CD8-positive, alpha-beta memory T cell (primary cell): ENCODE results near the gene YJEFN3. TPM values are rescaled to one million over a fixed set of nuclear protein-coding genes. Genes with fewer than 3 reads are reported as not detected.

Experiments
- CTCF ChIA-PET: fragments of 350-600 bp; sonication (Branson Sonifier 250); formaldehyde crosslinking; loops from one replicate; lab custom pipeline; 2021; ENCODE audit warnings: antibody characterized with exemption; lab: Charles Lee
- POLR2A ChIA-PET: fragments of 350-600 bp; sonication (Branson Sonifier 250); formaldehyde crosslinking; loops from one replicate; lab custom pipeline; 2021; ENCODE audit warnings: antibody characterized with exemption; lab: Charles Lee
- DNase-seq, 5 donors: peaks; one replicate each; pipeline versions ENCODE4 v3.0.0 to v3.0.0-alpha.2; 2020 to 2022; ENCODE audit warnings: mixed read lengths in 1 of 5
- H3K27ac ChIP-seq: one replicate; pipeline ENCODE4 v1.7.0; 2013; ENCODE audit warnings: low read depth, mild to moderate bottlenecking, low read length, moderate library complexity
- H3K27me3 ChIP-seq: 2 replicates; pipeline ENCODE4 v1.7.0; 2013; ENCODE audit warnings: low read length, mild to moderate bottlenecking; ENCODE audit not compliant: insufficient read depth, poor library complexity, severe bottlenecking
- H3K36me3 ChIP-seq: 2 replicates; pipeline ENCODE4 v1.7.0; 2013; ENCODE audit warnings: mild to moderate bottlenecking, low read length, moderate library complexity; ENCODE audit not compliant: insufficient read depth
- H3K4me1 ChIP-seq: 2 replicates; pipeline ENCODE4 v1.7.0; 2013; ENCODE audit warnings: mild to moderate bottlenecking, low read length, moderate library complexity; ENCODE audit not compliant: insufficient read depth
- H3K4me3 ChIP-seq: 2 replicates; pipeline ENCODE4 v1.7.0; 2013; ENCODE audit warnings: mild to moderate bottlenecking, low read length
- H3K9me3 ChIP-seq: 2 replicates; pipeline ENCODE4 v1.7.0; 2013; ENCODE audit warnings: mild to moderate bottlenecking, low read length
- H3K27ac Mint-ChIP-seq, 8 donors: one replicate each; pipeline ENCODE4 v1.8.0; 2020 to 2021; ENCODE audit warnings: mixed read lengths in 8 of 8, mild to moderate bottlenecking in 6 of 8, inconsistent platforms in 3 of 8, moderate library complexity in 3 of 8
- H3K27me3 Mint-ChIP-seq, 2 donors: one replicate each; pipeline ENCODE4 v1.8.0; 2020 to 2021; ENCODE audit warnings: mixed read lengths in 2 of 2, mild to moderate bottlenecking in 1 of 2, moderate library complexity in 1 of 2
- H3K36me3 Mint-ChIP-seq, 3 donors: one replicate each; pipeline ENCODE4 v1.8.0; 2020 to 2021; ENCODE audit warnings: mixed read lengths in 3 of 3, inconsistent platforms in 1 of 3, mild to moderate bottlenecking in 1 of 3
- H3K4me1 Mint-ChIP-seq, 3 donors: one replicate each; pipeline ENCODE4 v1.8.0; 2020 to 2021; ENCODE audit warnings: mixed read lengths in 3 of 3, inconsistent platforms in 1 of 3, mild to moderate bottlenecking in 1 of 3
- H3K4me3 Mint-ChIP-seq, 7 donors: one replicate each; pipeline ENCODE4 v1.8.0; 2020 to 2021; ENCODE audit warnings: mixed read lengths in 7 of 7, mild to moderate bottlenecking in 6 of 7, moderate library complexity in 4 of 7, inconsistent platforms in 2 of 7
- H3K9me3 Mint-ChIP-seq, 5 donors: one replicate each; pipeline ENCODE4 v1.8.0; 2020 to 2022; ENCODE audit warnings: mixed read lengths in 5 of 5, mild to moderate bottlenecking in 3 of 5, moderate library complexity in 2 of 5, inconsistent platforms in 1 of 5
- polyA plus RNA-seq: library from polyadenylated mRNA; unstranded; fragments of 300-500 nt; fragmentation: Illumina TruSeq; gene quantifications from one replicate; pipeline ENCODE4 v1.2.3, GENCODE V29; 2021
- total RNA-seq, 2 experiments: library from RNA; stranded (reverse); gene quantifications; one replicate each; pipeline ENCODE4 v1.2.3, GENCODE V29; 2021

Gene YJEFN3
- total and polyA plus RNA-seq, 3 experiments from 2014 or later, result 6.5 to 7.5 TPM; not detected in 1

DNA sequence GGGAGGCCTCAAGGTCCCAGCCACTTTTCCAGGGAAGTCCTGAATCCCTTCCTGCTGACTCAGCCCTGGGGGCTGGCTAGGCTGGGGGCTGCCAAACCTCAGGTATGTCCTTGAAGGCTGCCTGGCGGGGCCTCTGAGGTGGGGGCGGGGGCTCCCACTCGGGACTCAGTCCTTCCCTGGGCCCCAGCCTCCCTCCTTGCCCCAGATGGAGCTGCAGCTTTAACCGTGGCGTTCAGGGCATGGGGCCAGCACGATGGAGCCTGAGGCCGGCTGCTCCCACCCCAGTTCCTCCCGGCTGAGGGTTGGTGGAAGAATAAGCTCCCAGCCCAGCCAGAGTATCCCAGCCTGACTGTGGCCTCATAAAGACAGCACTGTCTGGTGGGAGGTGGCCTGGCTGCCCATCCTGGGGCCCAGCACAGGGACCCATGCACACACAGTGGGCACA, 21.8 kb downstream of the YJEFN3 start:
- Mint-ChIP-seq H3K4me3 (no peak overlapping the region), H3K27ac (no peak overlapping the region), H3K9me3 (no peaks in the 10 kb centered on the region), H3K27me3 (peaks cover 4 to 8% of the 10 kb centered on the region in 2 donors), H3K36me3 (no peaks in the 10 kb centered on the region), H3K4me1 (peaks cover 0 to 4% (median 0%) of the 10 kb centered on the region in 3 donors)
- Histone ChIP-seq H3K27ac (no peak overlapping the region), H3K4me3 (no peak overlapping the region), H3K4me1 (no peaks in the 10 kb centered on the region), H3K27me3 (no peaks in the 10 kb centered on the region), H3K9me3 (no peaks in the 10 kb centered on the region), H3K36me3 (no peaks in the 10 kb centered on the region)
- ChIA-PET POLR2A (no interaction called here), CTCF (interaction anchor here (4.5 kb wide), 1 partner anchor 18 kb away, joined by 21 read pairs; no protein-coding TSS in a partner anchor)
- DNase-seq, result no peak

DNA sequence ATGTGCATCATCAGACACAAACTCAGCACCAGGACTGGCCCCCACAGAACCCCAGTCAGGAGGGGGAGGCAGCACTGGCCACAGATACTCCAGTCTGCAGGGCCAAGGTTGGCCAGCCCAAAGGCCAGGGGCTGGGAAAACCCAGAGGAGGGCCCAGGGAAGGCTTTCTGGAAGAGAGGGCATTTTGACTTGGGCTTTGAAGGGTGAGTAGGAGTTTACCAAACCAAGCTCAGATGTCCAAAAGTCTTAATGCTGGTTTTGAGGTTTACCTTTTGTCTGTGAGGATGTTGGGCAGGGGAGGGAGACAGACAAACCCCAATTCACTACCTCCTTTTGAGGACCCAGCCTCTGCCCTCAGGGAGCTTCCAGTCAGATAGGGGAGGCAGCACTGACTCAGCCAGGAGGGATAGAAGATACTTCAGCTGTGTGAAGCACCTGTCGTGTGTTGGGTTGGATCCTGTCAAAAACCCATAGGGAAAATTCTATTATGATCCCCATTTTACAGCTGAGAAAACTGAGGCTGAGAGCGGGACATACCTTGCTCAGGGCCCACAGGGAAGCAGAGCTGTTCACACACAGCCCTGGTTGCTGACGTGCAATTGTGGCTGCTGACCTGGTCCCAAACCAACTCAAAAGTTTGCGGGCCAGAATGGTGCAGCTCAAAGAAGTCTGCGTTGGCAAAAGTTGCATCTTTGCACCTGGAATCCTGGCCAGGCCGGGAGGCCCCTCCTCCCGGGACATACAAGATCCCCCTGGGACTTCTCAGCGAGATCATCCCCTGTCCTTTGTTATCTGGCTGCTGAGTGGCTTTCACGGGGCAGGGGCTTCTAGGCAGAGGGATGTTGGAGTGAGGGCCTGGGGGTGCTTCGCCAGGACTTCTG, 22.5 kb downstream of the YJEFN3 start:
- H3K36me3 Mint-ChIP-seq, result no peaks in the 10 kb centered on the region
- H3K27me3 Mint-ChIP-seq, result peaks cover 4 to 8% of the 10 kb centered on the region in 2 donors
- H3K27ac Mint-ChIP-seq, result peak overlapping the region in 1 of 8 donors; percentile 60
- peaks cover 0 to 4% (median 0%) of the 10 kb centered on the region in 3 donors for H3K4me1 Mint-ChIP-seq
- Histone ChIP-seq H3K9me3 (no peaks in the 10 kb centered on the region), H3K27ac (no peak overlapping the region), H3K36me3 (no peaks in the 10 kb centered on the region), H3K27me3 (no peaks in the 10 kb centered on the region), H3K4me3 (no peak overlapping the region), H3K4me1 (no peaks in the 10 kb centered on the region)
- CTCF ChIA-PET, result interaction anchor here (1.2 to 4.5 kb wide), 3 partner anchors 13 to 93 kb away, joined by 3 to 21 read pairs (median 4); partner anchors contain the start of gene GMIP
- H3K4me3 Mint-ChIP-seq, result no peak overlapping the region
- no peaks in the 10 kb centered on the region for H3K9me3 Mint-ChIP-seq
- no peak for DNase-seq
- POLR2A ChIA-PET, result no interaction called here

DNA sequence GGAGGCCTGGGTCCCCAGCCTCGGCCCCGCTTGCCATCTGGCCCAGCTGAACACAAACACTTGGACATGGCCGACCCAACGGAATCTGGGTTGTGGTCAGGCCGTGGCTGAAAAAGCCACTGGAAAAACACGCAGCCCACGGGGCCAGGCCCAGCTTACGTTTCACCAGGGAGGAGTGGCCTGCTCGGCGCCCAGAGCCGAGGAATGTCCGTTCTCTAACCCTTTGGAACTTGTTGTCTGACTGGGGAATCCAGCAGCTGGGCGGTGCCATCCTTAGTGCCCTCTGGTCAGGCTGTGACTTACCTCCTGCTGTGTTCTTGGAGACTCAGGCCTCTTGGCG, 23.1 kb downstream of the YJEFN3 start:
- Mint-ChIP-seq H3K4me1 (peaks cover 0 to 4% (median 0%) of the 10 kb centered on the region in 3 donors), H3K27ac (no peak overlapping the region)

DNA sequence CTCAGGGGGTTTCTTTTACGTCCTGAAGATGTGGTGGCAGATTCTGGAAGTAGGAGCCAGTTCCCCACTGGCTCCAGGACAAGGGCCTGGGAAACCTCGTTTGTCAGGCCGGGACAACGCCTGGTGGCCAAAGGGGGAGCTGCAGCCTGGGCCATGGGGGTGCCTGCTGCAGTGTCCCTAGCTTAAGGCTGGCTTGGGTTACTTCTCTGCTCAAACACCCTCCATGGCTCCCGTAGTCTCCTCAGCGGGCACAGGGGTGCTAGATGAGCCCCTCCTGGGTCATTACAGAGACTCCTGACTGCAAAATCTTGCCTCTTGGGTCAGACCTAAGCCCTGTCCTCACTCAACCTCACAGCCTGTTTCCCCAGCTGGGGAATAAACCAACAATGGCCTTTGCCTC, 24.1 kb downstream of the YJEFN3 start:
- H3K27me3 Mint-ChIP-seq, result peaks cover 4 to 8% of the 10 kb centered on the region in 2 donors
- H3K9me3 ChIP-seq, result no peaks in the 10 kb centered on the region
- H3K36me3 ChIP-seq, result no peaks in the 10 kb centered on the region
- no peaks in the 10 kb centered on the region for H3K27me3 ChIP-seq
- H3K27ac ChIP-seq, result no peak overlapping the region
- H3K4me3 Mint-ChIP-seq, result no peak overlapping the region
- no peaks in the 10 kb centered on the region for H3K9me3 Mint-ChIP-seq
- no peaks in the 10 kb centered on the region for H3K36me3 Mint-ChIP-seq
- ChIA-PET POLR2A (no interaction called here), CTCF (interaction anchor here (1.1 to 4.5 kb wide), 5 partner anchors 8 to 91 kb away, joined by 3 to 21 read pairs (median 4); partner anchors contain the start of gene GMIP)
- no peak for DNase-seq
- no peak overlapping the region for H3K4me3 ChIP-seq
- peaks cover 0 to 4% (median 0%) of the 10 kb centered on the region in 3 donors for H3K4me1 Mint-ChIP-seq
- no peak overlapping the region for H3K27ac Mint-ChIP-seq
- H3K4me1 ChIP-seq, result no peaks in the 10 kb centered on the region

More for the DNA sequence above, 23.1 kb downstream of the YJEFN3 start:
- Mint-ChIP-seq H3K9me3 (no peaks in the 10 kb centered on the region), H3K4me3 (no peak overlapping the region), H3K36me3 (no peaks in the 10 kb centered on the region), H3K27me3 (peaks cover 4 to 8% of the 10 kb centered on the region in 2 donors)
- Histone ChIP-seq H3K4me1 (no peaks in the 10 kb centered on the region), H3K4me3 (no peak overlapping the region), H3K36me3 (no peaks in the 10 kb centered on the region), H3K27me3 (no peaks in the 10 kb centered on the region), H3K9me3 (no peaks in the 10 kb centered on the region), H3K27ac (no peak overlapping the region)
- ChIA-PET CTCF (interaction anchor here (1.2 to 4.5 kb wide), 3 partner anchors 13 to 92 kb away, joined by 3 to 21 read pairs (median 4); partner anchors contain the start of gene GMIP), POLR2A (no interaction called here)
- DNase-seq, result no peak

GRCh38 chr19:19553670-19554069, 25.0 kb downstream of the YJEFN3 start:
- POLR2A ChIA-PET, result interaction anchor here (1.1 kb wide), 1 partner anchor 75 kb away, joined by 3 read pairs; no protein-coding TSS in a partner anchor
- DNase-seq, result no peak
- no peaks in the 10 kb centered on the region for H3K4me1 ChIP-seq
- H3K9me3 ChIP-seq, result no peaks in the 10 kb centered on the region
- peaks cover 0 to 4% (median 3%) of the 10 kb centered on the region in 3 donors for H3K4me1 Mint-ChIP-seq
- H3K27ac Mint-ChIP-seq, result peak overlapping the region in 1 of 8 donors; percentile 94
- no peak overlapping the region for H3K4me3 Mint-ChIP-seq
- no peaks in the 10 kb centered on the region for H3K9me3 Mint-ChIP-seq
- peaks cover 0 to 2% (median 0%) of the 10 kb centered on the region in 3 donors for H3K36me3 Mint-ChIP-seq
- no peaks in the 10 kb centered on the region for H3K27me3 ChIP-seq
- H3K27ac ChIP-seq, result no peak overlapping the region
- H3K27me3 Mint-ChIP-seq, result peaks cover 4 to 8% of the 10 kb centered on the region in 2 donors
- no peaks in the 10 kb centered on the region for H3K36me3 ChIP-seq
- no peak overlapping the region for H3K4me3 ChIP-seq
- CTCF ChIA-PET, result interaction anchor here (0.7 to 3.3 kb wide), 15 partner anchors 9 to 179 kb away, joined by 3 to 29 read pairs (median 4); partner anchors contain the start of gene ZNF14

DNA sequence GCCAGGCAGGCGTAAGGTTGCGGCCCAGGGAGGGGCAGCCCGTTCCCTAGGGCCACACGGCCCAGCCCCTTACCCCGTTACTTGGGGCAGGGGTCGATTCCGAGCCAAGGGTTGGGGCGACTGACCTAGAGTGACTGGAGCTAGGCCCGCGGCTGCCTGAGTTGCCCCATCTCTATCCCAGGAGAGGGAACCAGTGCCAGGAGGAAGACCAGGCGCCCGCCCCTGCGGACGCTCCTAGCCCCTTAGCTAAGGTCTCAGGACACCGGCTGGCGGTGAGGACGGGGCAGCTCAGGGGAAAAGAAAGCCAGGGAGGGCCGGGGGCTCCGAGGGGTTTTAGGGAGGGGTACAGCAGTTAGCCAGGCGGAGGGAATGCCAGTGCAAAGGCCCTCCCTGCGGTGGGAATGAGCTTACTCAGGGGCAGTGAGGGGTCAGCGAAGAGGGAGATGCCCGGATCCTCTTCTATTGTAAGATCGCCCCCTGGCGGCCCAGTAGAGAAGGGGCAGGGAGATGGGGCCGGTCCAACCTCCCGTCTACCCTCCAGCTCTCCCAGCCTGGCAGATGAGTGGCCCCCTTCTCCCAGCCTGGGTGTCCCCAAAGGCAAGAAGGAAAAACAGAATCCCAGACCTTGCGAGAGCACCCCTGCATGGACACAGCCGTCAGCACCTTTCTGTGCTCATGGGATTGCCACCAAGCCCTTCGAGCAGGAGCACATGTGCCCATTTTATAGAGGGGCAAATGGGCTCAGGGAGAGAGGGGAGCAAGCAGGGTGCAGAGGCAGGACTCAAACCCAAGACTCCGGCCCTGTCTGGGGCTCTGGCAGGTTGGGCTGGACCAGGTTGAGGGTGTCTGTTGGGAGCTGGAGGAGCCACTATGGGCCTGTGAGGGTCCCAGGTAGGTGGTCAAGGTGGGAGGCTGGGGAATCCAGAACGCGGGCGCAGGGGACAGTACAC, 25.6 kb downstream of the YJEFN3 start:
- Mint-ChIP-seq H3K4me1 (peaks cover 3 to 4% (median 4%) of the 10 kb centered on the region in 3 donors), H3K27ac (peak overlapping the region in 1 of 8 donors; percentile 58), H3K9me3 (no peaks in the 10 kb centered on the region), H3K27me3 (peaks cover 0 to 4% of the 10 kb centered on the region in 2 donors), H3K36me3 (peaks cover 0 to 8% (median 3%) of the 10 kb centered on the region in 3 donors), H3K4me3 (no peak overlapping the region)
- DNase-seq, result peak; percentile 33 to 65 (median 37)
- CTCF ChIA-PET, result interaction anchor here (0.6 to 3.3 kb wide), 22 partner anchors 9 to 179 kb away, joined by 3 to 29 read pairs (median 4); partner anchors contain the start of genes GMIP and ZNF14
- H3K27ac ChIP-seq, result no peak overlapping the region
- H3K27me3 ChIP-seq, result no peaks in the 10 kb centered on the region
- no peak overlapping the region for H3K4me3 ChIP-seq
- POLR2A ChIA-PET, result interaction anchor here (1.0 to 1.1 kb wide), 2 partner anchors 72 to 74 kb away, joined by 3 read pairs; no protein-coding TSS in a partner anchor
- no peaks in the 10 kb centered on the region for H3K36me3 ChIP-seq
- H3K4me1 ChIP-seq, result no peaks in the 10 kb centered on the region
- no peaks in the 10 kb centered on the region for H3K9me3 ChIP-seq

- H3K27me3 ChIP-seq, result no peaks in the 10 kb centered on the region
- Mint-ChIP-seq H3K27me3 (no peaks in the 10 kb centered on the region), H3K9me3 (no peaks in the 10 kb centered on the region), H3K36me3 (peaks cover 0 to 28% (median 6%) of the 10 kb centered on the region in 3 donors), H3K4me1 (peaks cover 3 to 6% (median 4%) of the 10 kb centered on the region in 3 donors), H3K4me3 (no peak overlapping the region), H3K27ac (peak overlapping the region in 3 of 8 donors; percentile 36 to 93 (median 52))
- no peaks in the 10 kb centered on the region for H3K9me3 ChIP-seq
- H3K4me1 ChIP-seq, result peaks cover 8% of the 10 kb centered on the region
- ChIA-PET CTCF (interaction anchor here (0.5 to 1.9 kb wide), 2 partner anchors 14 to 86 kb away, joined by 3 to 4 read pairs; partner anchors contain the start of gene GMIP), POLR2A (interaction anchor here (0.5 kb wide), 1 partner anchor 100 kb away, joined by 13 read pairs; no protein-coding TSS in a partner anchor)
- H3K4me3 ChIP-seq, result no peak overlapping the region
- no peak overlapping the region for H3K27ac ChIP-seq
- H3K36me3 ChIP-seq, result no peaks in the 10 kb centered on the region
- DNase-seq, result no peak
Observed at GRCh38 chr19:19558055-19558454, 29.3 kb downstream of the YJEFN3 start.
